Omental fat pad (tissue), 4 donors: ENCODE results near the gene CCDC85C. TPM values are rescaled to one million over a fixed set of nuclear protein-coding genes. Genes with fewer than 3 reads are reported as not detected.

Experiments used
- ATAC-seq: fragments of 150-250 bp; one replicate; pipeline ENCODE4 v1.9.1; 2016; ENCODE audit warnings: mild to moderate bottlenecking, moderate library complexity; ENCODE audit not compliant: low FRiP score
- DNase-seq: peaks from one replicate; pipeline ENCODE4 v3.0.0-alpha.2; 2019; ENCODE audit warnings: low spot score
- total RNA-seq, 4 donors: library from RNA; depleted of rRNA; stranded (reverse); fragments of >200 nt; gene quantifications; one replicate each; pipeline ENCODE4 v1.1.0, GENCODE V29; 2016
- TF ChIP-seq, protein P1 (sequence below), 3 donors: fragments of 450-650 bp; IDR thresholded peaks; one replicate each; pipeline ENCODE4 v1.5.1; 2016 to 2017; ENCODE audit warnings: antibody characterized with exemption in 3 of 3, mild to moderate bottlenecking in 3 of 3, moderate library complexity in 2 of 3

The CCDC85C gene
- total RNA-seq, 4 donors from 2014 or later = 3.3 to 17.7 (median 8.3) TPM

- ATAC-seq (no peak), DNase-seq (no peak)
- TF ChIP-seq, protein P1, sequence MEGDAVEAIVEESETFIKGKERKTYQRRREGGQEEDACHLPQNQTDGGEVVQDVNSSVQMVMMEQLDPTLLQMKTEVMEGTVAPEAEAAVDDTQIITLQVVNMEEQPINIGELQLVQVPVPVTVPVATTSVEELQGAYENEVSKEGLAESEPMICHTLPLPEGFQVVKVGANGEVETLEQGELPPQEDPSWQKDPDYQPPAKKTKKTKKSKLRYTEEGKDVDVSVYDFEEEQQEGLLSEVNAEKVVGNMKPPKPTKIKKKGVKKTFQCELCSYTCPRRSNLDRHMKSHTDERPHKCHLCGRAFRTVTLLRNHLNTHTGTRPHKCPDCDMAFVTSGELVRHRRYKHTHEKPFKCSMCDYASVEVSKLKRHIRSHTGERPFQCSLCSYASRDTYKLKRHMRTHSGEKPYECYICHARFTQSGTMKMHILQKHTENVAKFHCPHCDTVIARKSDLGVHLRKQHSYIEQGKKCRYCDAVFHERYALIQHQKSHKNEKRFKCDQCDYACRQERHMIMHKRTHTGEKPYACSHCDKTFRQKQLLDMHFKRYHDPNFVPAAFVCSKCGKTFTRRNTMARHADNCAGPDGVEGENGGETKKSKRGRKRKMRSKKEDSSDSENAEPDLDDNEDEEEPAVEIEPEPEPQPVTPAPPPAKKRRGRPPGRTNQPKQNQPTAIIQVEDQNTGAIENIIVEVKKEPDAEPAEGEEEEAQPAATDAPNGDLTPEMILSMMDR (IDR thresholded peaks at IDR 0.05) = no peak
Measured at GRCh38 chr14:99475179-99475578, 128.8 kb downstream of the CCDC85C start.

- DNase-seq (no peak), ATAC-seq (no peak)
- TF ChIP-seq, protein P1 (IDR thresholded peaks at IDR 0.05) = no peak
Measured at GRCh38 chr14:99473458-99473857, 130.5 kb downstream of the CCDC85C start.

- no peak for ATAC-seq
- TF ChIP-seq, protein P1 (IDR thresholded peaks at IDR 0.05) = no peak
Measured at GRCh38 chr14:99472937-99473336, 131.1 kb downstream of the CCDC85C start.

GRCh38 chr14:99471731-99472130 is 132.3 kb downstream of the CCDC85C start:
- DNase-seq (no peak), ATAC-seq (no peak)
- TF ChIP-seq, protein P1 (IDR thresholded peaks at IDR 0.05) = no peak

More at GRCh38 chr14:99472937-99473336, 131.1 kb downstream of the CCDC85C start:
- no peak for DNase-seq

GRCh38 chr14:99468836-99469592 is 135.0 kb downstream of the CCDC85C start:
- DNase-seq = no peak
- TF ChIP-seq, protein P1 (IDR thresholded peaks at IDR 0.05) = no peak
- no peak for ATAC-seq

DNA sequence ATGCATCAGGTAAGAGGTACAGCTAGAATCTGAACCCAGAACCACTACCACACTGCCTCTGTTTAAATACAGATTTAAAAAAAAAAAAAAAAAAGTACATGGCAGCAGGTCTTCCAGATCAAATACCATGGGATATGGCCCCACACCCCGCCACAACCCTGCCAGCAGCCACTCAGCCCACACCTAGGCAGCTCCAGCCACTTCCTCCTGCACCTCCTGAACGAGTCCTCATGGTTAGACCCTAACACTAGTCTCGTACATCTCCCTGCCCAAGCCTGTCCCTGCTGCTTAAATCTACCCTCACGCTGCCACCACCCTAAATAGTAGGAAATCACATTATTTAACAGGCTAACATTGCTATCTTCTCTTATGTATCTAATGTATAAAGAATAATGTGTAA is 135.9 kb downstream of the CCDC85C start:
- ATAC-seq (no peak), DNase-seq (no peak)
- TF ChIP-seq, protein P1 (IDR thresholded peaks at IDR 0.05) = no peak
